Aorta (tissue), 5 donors: Measurements from ENCODE around the gene ALDH3A1. TPM values are rescaled to one million over a fixed set of nuclear protein-coding genes. Genes with fewer than 3 reads are reported as not detected.
"Not testable (repeated sequence)": the region's sequence is repeated elsewhere in the genome, so short reads cannot be mapped to it uniquely, and the experiment has no call there.

ENCODE experiments used
- ATAC-seq: fragments of 200-7000 bp; cut with Tn5 transposase; one replicate; pipeline ENCODE4 v1.9.1; 2022; ENCODE audit warnings: moderate library complexity; ENCODE audit not compliant: low FRiP score
- DNase-seq, 2 donors: peaks; one replicate each; pipeline ENCODE4 v3.0.0-alpha.2; 2020
- H3K27ac ChIP-seq, 2 donors: one replicate each; pipeline ENCODE4 v1.5.1; 2013; ENCODE audit warnings: low read length in 2 of 2, mild to moderate bottlenecking in 2 of 2, moderate library complexity in 2 of 2, control low read depth in 1 of 2, inconsistent platforms in 1 of 2, low read depth in 1 of 2
- H3K27me3 ChIP-seq, 2 donors: one replicate each; pipeline ENCODE4 v1.6.1; 2013; ENCODE audit warnings: control low read depth in 1 of 2, low read length in 1 of 2, mild to moderate bottlenecking in 1 of 2, moderate library complexity in 1 of 2; ENCODE audit not compliant: insufficient read depth in 2 of 2, control insufficient read depth in 1 of 2
- H3K36me3 ChIP-seq, 2 donors: one replicate each; pipeline ENCODE4 v1.6.1; 2013; ENCODE audit warnings: control low read depth in 1 of 2, low read length in 1 of 2, mild to moderate bottlenecking in 1 of 2; ENCODE audit not compliant: insufficient read depth in 2 of 2, control insufficient read depth in 1 of 2
- H3K4me1 ChIP-seq, 2 donors: one replicate each; pipeline ENCODE4 v1.6.1; 2013; ENCODE audit warnings: low read length in 2 of 2, control low read depth in 1 of 2, mild to moderate bottlenecking in 1 of 2, moderate library complexity in 1 of 2; ENCODE audit not compliant: insufficient read depth in 2 of 2, control insufficient read depth in 1 of 2
- H3K4me3 ChIP-seq, 2 donors: one replicate each; pipeline ENCODE4 v1.5.1; 2013; ENCODE audit warnings: low read length in 2 of 2, control low read depth in 1 of 2, mild to moderate bottlenecking in 1 of 2
- H3K9me3 ChIP-seq: one replicate; pipeline ENCODE4 v1.6.1; 2013; ENCODE audit warnings: mild to moderate bottlenecking, low read length; ENCODE audit not compliant: control insufficient read depth
- WGBS, 2 donors: extraction: QIAGEN DNeasy Blood & Tissue Kit; methylation state at CpG; one replicate each; pipeline ENCODE4 v1.1.7; 2013; 5-methylcytosine and 5-hydroxymethylcytosine counted together
- intact Hi-C, 2 donors: fragments of 100-400 bp; cut with DNase I; formaldehyde crosslinking; loops; one replicate each; pipeline versions ENCODE4 v1.14.2 to v1.15.0; 2022
- polyA plus RNA-seq, 2 donors: library from polyadenylated mRNA; stranded (reverse); fragments of 200-250 nt; gene quantifications; one replicate each; pipeline ENCODE4 v1.2.3, GENCODE V29; 2013
- total RNA-seq, 2 donors: library from RNA; stranded (reverse); fragmentation: NEBNext Ultra II Directional; extraction: Animal tissue kit (Norgen Biotek cat#: 25700); gene quantifications; one replicate each; pipeline ENCODE4 v1.2.1, GENCODE V29; 2021
- donor health status: healthy with polysubstance abuse.
- donor health status: Bipolar disorder and iron deficiency.
- donor health status: DM: no; HTN: no; CAD: no.
- donor health status: DM: no; HTN: no; CAD: no.
- donor health status: DM: yes; HTN: yes; CAD: no.

ALDH3A1 gene
- total and polyA plus RNA-seq, 4 donors = 0.27 to 2.4 (median 1.0) TPM

DNA sequence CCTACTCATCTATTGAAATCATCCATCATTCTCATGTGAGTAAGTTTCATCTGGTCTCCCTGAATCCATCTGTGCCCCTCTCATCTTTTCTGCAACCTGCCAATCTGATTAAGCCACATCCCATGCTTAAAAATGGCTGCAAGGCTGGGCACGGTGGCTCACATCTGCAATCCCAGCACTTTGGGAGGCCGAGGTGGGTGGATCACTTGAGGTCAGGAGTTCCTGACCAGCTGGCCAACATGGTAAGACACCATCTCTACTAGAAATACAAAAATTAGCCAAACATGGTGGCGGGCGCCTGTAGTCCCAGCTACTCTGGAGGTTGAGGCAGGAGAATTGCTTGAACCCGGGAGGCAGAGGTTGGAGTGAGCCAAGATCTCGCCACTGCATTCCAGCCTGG is 15.9 kb upstream of the ALDH3A1 start:
- not testable (repeated sequence) for ATAC-seq, H3K27ac ChIP-seq, DNase-seq, H3K4me1 ChIP-seq, H3K4me3 ChIP-seq, H3K9me3 ChIP-seq, H3K27me3 ChIP-seq, H3K36me3 ChIP-seq
- intact Hi-C loops = loop anchor here (2.0 to 5.0 kb wide), 3 partner anchors 62 to 402 kb away; partner anchors contain the start of gene B9D1 (in 1 of the 2)
- WGBS, 2 donors = 95 to 96% methylated on average over 6 of the region's 6 CpGs

DNA sequence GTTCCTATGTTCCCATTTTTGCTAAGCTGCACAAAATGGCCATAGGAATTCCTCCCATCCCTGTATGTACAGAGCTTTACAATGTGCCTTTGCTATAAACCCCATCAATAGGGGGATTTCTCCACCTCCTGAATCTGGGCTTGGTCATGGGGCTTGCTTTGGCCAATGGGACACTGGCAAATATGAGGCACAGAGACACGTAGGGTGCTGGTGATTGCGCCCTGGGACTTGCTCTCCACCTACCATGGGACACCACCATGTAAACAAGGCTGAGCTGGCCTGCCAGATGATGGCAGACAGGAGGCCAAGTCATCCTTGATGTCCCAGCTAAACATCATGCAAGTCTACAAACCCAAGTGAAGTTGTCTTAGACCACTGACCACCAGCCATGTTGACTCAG is 15.3 kb upstream of the ALDH3A1 start:
- intact Hi-C loops = loop anchor here (2.0 to 5.0 kb wide), 3 partner anchors 61 to 401 kb away; partner anchors contain the start of gene B9D1 (in 1 of the 2)
- no peak for ATAC-seq
- no peak overlapping the region for H3K4me3 ChIP-seq

DNA sequence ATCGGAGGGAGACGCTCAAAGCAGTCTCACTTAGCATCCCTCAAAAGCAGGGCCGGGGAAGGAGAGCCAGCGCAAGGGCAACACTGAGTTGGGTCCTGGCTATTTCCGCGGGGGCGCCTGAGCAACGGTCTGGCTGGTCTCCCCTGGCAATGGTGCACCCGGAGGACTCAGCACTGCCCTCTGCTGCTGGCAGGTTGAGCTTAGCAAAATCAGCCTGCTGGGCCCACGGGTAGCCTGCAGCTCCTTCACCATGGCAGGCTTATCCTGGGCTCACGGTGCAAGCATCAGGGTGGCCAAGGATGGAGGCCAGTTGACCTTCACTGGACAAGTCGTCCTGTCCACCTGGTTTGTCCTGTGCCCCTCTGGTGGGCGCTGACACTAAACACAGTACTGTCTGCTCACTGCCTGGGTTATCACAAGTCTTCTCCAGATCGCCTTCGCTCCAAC is 14.4 kb upstream of the ALDH3A1 start:
- DNase-seq (peak; percentile 91 to 95), ATAC-seq (peak; percentile 62)
- H3K27me3 ChIP-seq = no peaks in the 10 kb centered on the region
- intact Hi-C loops = loop anchor here (2.0 to 5.0 kb wide), 3 partner anchors 60 to 400 kb away; partner anchors contain the start of gene B9D1 (in 1 of the 2)
- no peak overlapping the region for H3K4me3 ChIP-seq
- H3K36me3 ChIP-seq = no peaks in the 10 kb centered on the region
- WGBS, 2 donors = 21 to 25% methylated on average over 14 to 15 of the region's 15 CpGs
- no peaks in the 10 kb centered on the region for H3K9me3 ChIP-seq
- H3K4me1 ChIP-seq = no peaks in the 10 kb centered on the region
- no peak overlapping the region for H3K27ac ChIP-seq

More for the DNA sequence above, 15.3 kb upstream of the ALDH3A1 start:
- DNase-seq = no peak
- no peaks in the 10 kb centered on the region for H3K4me1 ChIP-seq
- WGBS, 2 donors = 90 to 96% methylated on average over 2 of the region's 2 CpGs
- no peaks in the 10 kb centered on the region for H3K27me3 ChIP-seq
- H3K36me3 ChIP-seq = no peaks in the 10 kb centered on the region
- no peaks in the 10 kb centered on the region for H3K9me3 ChIP-seq
- H3K27ac ChIP-seq = no peak overlapping the region

DNA sequence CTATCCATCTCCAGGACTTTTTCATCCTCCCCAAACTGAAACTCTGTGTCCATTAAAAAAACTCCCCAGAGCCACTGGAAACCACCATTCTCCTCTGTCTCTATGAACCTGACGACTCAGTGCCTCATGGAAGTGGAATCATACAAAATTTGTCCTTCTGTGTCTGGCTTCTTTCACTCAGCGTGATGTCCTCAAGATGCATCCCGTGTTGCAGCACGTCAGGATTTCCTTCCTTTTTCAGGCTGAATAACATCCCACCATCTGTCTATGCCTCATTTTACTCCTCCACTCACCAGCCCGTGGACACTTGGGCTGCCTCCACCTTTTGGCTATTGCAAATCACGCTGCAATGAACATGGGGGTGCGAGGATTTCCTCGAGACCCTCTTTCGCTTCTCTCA is 12.6 kb upstream of the ALDH3A1 start:
- intact Hi-C loops = loop anchor here (5.0 kb wide), 2 partner anchors 58 to 398 kb away; partner anchors contain the start of gene B9D1 (in 1 of the 2)
- Histone ChIP-seq H3K27ac (no peak overlapping the region), H3K27me3 (no peaks in the 10 kb centered on the region), H3K9me3 (no peaks in the 10 kb centered on the region), H3K4me3 (no peak overlapping the region), H3K4me1 (no peaks in the 10 kb centered on the region), H3K36me3 (no peaks in the 10 kb centered on the region)
- no peak for DNase-seq
- 83 to 91% methylated on average over 9 of the region's 9 CpGs for WGBS, 2 donors
- ATAC-seq = no peak

DNA sequence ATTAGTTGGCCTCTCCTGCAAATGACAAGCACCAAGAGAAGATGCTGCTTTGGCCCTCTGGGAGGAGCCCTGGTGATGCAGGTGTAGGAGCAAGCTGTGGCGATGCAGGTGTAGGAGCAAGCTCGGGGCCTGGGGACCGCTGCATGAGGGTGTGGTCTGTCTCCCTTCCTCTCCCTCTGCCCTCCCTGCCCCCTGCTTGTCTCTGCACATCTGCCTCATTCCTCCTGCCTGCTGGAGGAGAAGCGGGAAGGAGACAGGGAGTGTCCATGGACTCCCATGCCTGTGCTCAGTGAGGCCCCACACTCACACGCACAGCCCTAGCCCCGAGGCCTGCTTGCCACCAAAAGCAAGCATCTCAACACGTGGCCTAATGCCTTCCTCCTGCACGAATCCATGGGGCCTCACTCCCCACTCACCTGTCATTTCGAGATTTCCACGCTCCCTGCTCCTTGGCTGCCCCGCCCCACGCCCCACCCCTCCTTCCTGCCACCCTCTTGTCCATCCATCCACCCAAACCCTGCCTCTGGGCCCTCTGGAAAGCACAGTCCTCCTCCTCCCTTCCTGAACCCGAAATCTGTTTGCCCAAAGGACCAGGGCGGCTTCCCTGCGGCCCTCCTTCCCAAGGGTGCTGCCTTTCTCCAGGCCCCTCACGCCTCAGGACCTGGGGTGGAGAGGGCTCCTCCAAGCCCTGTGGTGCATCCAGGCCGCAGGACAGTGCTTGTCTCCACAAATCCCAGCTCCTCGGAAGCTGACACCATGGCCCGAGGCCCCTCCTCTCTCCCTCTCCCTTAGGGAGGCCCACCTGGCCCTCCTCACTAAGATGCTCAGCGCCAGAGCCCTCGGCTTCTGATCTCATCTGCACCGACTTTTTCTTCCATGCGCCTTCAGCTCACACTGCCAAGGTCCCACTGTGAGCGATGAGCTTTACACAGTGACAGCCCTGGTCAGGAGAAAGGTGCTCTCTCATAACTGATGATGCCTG is 11.8 kb upstream of the ALDH3A1 start:
- no peak for ATAC-seq
- Histone ChIP-seq H3K27ac (no peak overlapping the region), H3K27me3 (no peaks in the 10 kb centered on the region), H3K4me3 (no peak overlapping the region), H3K4me1 (no peaks in the 10 kb centered on the region), H3K36me3 (no peaks in the 10 kb centered on the region), H3K9me3 (no peaks in the 10 kb centered on the region)
- intact Hi-C loops = loop anchor here (5.0 kb wide), 2 partner anchors 58 to 398 kb away; partner anchors contain the start of gene B9D1 (in 1 of the 2)
- 92 to 93% methylated on average over 24 of the region's 24 CpGs for WGBS, 2 donors
- DNase-seq = no peak

DNA sequence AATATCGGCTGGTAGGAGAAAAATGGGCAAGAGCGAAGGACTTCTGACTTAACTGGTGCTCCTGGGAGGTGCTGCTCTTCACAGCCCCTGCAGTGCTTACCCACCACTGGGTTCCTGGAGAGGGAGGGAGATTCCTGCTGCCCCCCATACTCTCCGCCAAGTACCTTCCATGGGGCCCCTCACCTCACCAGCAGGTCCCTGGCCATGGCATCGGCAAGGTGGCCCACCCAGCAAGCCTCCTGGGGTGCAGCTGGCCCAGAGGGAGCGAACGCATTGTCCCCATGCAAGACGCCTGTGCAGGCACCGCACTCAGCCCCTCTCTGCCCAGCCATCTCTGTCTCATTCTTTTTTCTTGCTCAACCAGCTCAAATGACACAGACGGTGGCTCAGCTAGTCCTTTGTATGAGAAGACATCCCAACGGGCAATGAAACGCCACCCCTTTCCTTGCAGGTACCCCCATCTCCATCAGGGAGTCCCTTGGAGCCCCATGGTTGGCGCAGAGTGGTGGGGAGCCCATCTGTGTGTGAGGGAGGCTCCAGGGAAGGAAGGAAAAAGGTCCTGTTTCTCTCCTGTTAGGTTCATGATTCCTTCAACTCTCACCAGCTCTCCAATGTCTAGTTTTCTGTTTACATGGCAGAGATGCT is 9.6 kb upstream of the ALDH3A1 start:
- no peak overlapping the region for H3K4me3 ChIP-seq
- no peak overlapping the region for H3K27ac ChIP-seq
- intact Hi-C loops = no loop called here
- H3K36me3 ChIP-seq = no peaks in the 10 kb centered on the region
- ATAC-seq = no peak
- H3K27me3 ChIP-seq = no peaks in the 10 kb centered on the region
- 91 to 92% methylated on average over 12 of the region's 12 CpGs for WGBS, 2 donors
- DNase-seq = no peak
- no peaks in the 10 kb centered on the region for H3K9me3 ChIP-seq
- H3K4me1 ChIP-seq = peaks cover 0 to 2% of the 10 kb centered on the region in 2 donors

DNA sequence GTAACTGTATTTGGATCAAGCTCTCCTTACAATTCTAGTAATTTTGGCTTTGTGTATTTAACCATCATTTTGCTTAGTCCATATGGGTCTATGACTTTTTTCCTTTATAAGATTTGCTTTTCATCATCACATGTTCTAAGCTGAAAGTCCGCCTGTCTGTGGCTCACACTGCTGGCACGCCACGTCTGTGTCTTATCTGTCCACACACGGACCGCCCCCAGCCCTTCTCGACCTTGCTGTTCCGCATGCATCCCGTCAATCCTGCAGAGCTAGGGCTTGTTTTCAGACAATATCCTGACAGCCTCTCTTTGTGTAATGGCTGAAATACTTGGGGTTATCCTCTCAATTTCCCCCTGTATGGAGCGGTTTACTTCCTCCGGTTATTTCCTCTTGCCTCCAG is 8.4 kb upstream of the ALDH3A1 start:
- H3K4me1 ChIP-seq = peaks cover 0 to 2% of the 10 kb centered on the region in 2 donors
- no peak overlapping the region for H3K4me3 ChIP-seq
- no peak overlapping the region for H3K27ac ChIP-seq
- ATAC-seq (no peak), DNase-seq (no peak)
- intact Hi-C loops = no loop called here
- H3K27me3 ChIP-seq = no peaks in the 10 kb centered on the region
- 79 to 86% methylated on average over 10 of the region's 10 CpGs for WGBS, 2 donors
- H3K9me3 ChIP-seq = no peaks in the 10 kb centered on the region
- no peaks in the 10 kb centered on the region for H3K36me3 ChIP-seq

DNA sequence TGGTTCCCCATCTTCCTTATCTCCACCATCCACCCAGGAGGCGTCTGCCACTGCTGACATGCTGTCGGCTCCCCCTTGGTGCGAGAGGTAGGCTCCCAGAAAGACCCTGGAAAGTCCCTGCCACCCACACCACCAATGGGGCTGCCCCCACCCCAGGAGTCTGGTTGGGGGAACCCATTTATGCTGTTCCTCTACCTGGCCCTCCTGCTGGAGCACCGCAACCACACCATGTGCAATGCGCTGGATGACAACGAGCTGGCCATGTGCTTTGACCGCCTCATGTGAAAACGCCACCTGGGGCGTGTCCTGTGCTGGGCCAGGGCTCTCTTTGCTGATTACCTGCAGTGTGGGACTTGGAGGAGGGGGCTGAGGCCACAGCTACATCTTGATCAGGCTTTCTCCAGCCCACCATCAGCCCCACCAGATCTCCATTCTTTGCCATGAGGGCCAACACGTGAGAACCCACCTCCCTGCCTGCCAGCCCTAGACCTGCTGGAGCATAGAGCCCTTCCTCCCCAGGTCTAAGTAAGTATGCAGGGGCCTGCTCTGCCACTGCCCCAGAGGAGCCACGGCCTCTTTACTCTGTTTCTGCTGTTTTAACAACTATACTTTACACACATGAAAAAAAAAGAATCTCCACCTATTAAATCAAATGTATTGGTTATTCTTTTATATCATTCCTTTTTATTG is 7.9 kb upstream of the ALDH3A1 start:
- ATAC-seq (no peak), DNase-seq (no peak)
- Histone ChIP-seq H3K27me3 (no peaks in the 10 kb centered on the region), H3K36me3 (no peaks in the 10 kb centered on the region), H3K9me3 (no peaks in the 10 kb centered on the region), H3K27ac (no peak overlapping the region), H3K4me3 (no peak overlapping the region), H3K4me1 (peaks cover 0 to 2% of the 10 kb centered on the region in 2 donors)
- intact Hi-C loops = no loop called here
- 97 to 100% methylated on average over 11 of the region's 11 CpGs for WGBS, 2 donors
